SK-N-SH treated with all-trans-retinoic acid at 6 μM for 48 hours (cell line): Measurements from ENCODE around the gene COPS9.

ENCODE experiments used
- ARNTL ChIP-seq: fragments of 450-650 bp; formaldehyde crosslinking; IDR thresholded peaks from 2 replicates; pipeline ENCODE4 v1.5.0; 2020; ENCODE audit warnings: low read depth, mild to moderate bottlenecking, moderate library complexity, borderline replicate concordance
- CREB5 ChIP-seq: fragments of 250-450 bp; sonication (Bioruptor Pico); IDR thresholded peaks from 2 replicates; pipeline ENCODE4 v1.5.1; 2020; ENCODE audit warnings: low read depth, mild to moderate bottlenecking, moderate library complexity
- ESRRG ChIP-seq: fragments of 250-450 bp; sonication (Bioruptor Pico); IDR thresholded peaks from 2 replicates; pipeline ENCODE4 v1.6.1; 2021; ENCODE audit warnings: mild to moderate bottlenecking
- ISL1 ChIP-seq: fragments of 250-450 bp; sonication (Bioruptor Pico); IDR thresholded peaks from 2 replicates; pipeline ENCODE4 v2.1.2; 2022; ENCODE audit warnings: mild to moderate bottlenecking, moderate library complexity
- PATZ1 ChIP-seq: fragments of 250-450 bp; sonication (Bioruptor Pico); IDR thresholded peaks from 2 replicates; pipeline ENCODE4 v1.8.0; 2020; ENCODE audit warnings: mild to moderate bottlenecking, moderate library complexity, borderline replicate concordance
- PPARA ChIP-seq: fragments of 250-450 bp; sonication (Bioruptor Pico); IDR thresholded peaks from 2 replicates; pipeline ENCODE4 v1.5.0; 2020; ENCODE audit warnings: mild to moderate bottlenecking, borderline replicate concordance
- TSHZ2 ChIP-seq: fragments of 250-450 bp; sonication (Bioruptor Pico); IDR thresholded peaks from 2 replicates; pipeline ENCODE4 v1.5.0; 2020; ENCODE audit warnings: mild to moderate bottlenecking, moderate library complexity
- ZC3H10 ChIP-seq: fragments of 250-450 bp; sonication (Bioruptor Pico); IDR thresholded peaks from 2 replicates; pipeline ENCODE4 v1.5.1; 2021; ENCODE audit warnings: mild to moderate bottlenecking, moderate library complexity
- ZNF70 ChIP-seq: fragments of 450-650 bp; formaldehyde crosslinking; IDR thresholded peaks from 2 replicates; pipeline ENCODE4 v1.5.0; 2020; ENCODE audit warnings: mild to moderate bottlenecking, moderate library complexity
- ZNF8 ChIP-seq: fragments of 450-650 bp; formaldehyde crosslinking; IDR thresholded peaks from 2 replicates; pipeline ENCODE4 v1.5.0; 2020; ENCODE audit warnings: mild to moderate bottlenecking, moderate library complexity

GRCh38 chr2:240134956-240135520, 1.1 kb downstream of the COPS9 start:
- no peak for TF ChIP-seq ARNTL (CRISPR knock-in tag)
- TF ChIP-seq ESRRG (CRISPR knock-in tag), result no peak
- no peak for TF ChIP-seq ZNF8 (CRISPR knock-in tag)
- no peak for TF ChIP-seq PATZ1 (CRISPR knock-in tag)
- no peak for TF ChIP-seq ISL1 (CRISPR knock-in tag)
- TF ChIP-seq TSHZ2, result no peak
- TF ChIP-seq ZC3H10 (CRISPR knock-in tag), result no peak
- TF ChIP-seq ZNF70 (CRISPR knock-in tag), result no peak
- no peak for TF ChIP-seq PPARA (CRISPR knock-in tag)
- TF ChIP-seq CREB5, result no peak
